KMS-11 (cell line): ENCODE measurements around the gene EMP1.

Source experiments
- H2AFZ ChIP-seq: fragments of 200-600 bp; sonication (generic); 2 replicates; pipeline ENCODE4 v1.6.1; 2016; ENCODE audit warnings: antibody characterized with exemption, mixed run types, low read depth
- H3K27ac ChIP-seq: fragments of 200-600 bp; sonication (generic); 2 replicates; pipeline ENCODE4 v1.6.1; 2016; ENCODE audit warnings: mild to moderate bottlenecking, mixed run types
- H3K27me3 ChIP-seq: fragments of 200-600 bp; sonication (generic); 2 replicates; pipeline ENCODE4 v1.6.1; 2017; ENCODE audit warnings: mild to moderate bottlenecking, low read depth, mixed run types, moderate library complexity; ENCODE audit not compliant: insufficient read depth
- H3K36me3 ChIP-seq: fragments of 200-600 bp; sonication (generic); 2 replicates; pipeline ENCODE4 v1.6.1; 2017; ENCODE audit warnings: mild to moderate bottlenecking, mixed run types; ENCODE audit not compliant: insufficient read depth
- H3K4me1 ChIP-seq: fragments of 200-600 bp; sonication (generic); 2 replicates; pipeline ENCODE4 v1.6.1; 2016; ENCODE audit warnings: mild to moderate bottlenecking, low read depth, mixed run types; ENCODE audit not compliant: poor library complexity, severe bottlenecking
- H3K4me2 ChIP-seq: fragments of 200-600 bp; sonication (generic); 2 replicates; pipeline ENCODE4 v1.7.0; 2016; ENCODE audit warnings: mild to moderate bottlenecking, mixed run types
- H3K4me3 ChIP-seq: fragments of 200-600 bp; sonication (generic); IDR thresholded peaks from 2 replicates; pipeline ENCODE4 v1.6.1; 2017; ENCODE audit warnings: low read depth, low read length, mixed read lengths; ENCODE audit not compliant: insufficient read depth
- H3K79me2 ChIP-seq: fragments of 200-600 bp; sonication (generic); 2 replicates; pipeline ENCODE4 v1.6.1; 2016; ENCODE audit warnings: low read depth, mixed run types; ENCODE audit not compliant: insufficient read depth
- H3K9ac ChIP-seq: fragments of 200-600 bp; sonication (generic); 2 replicates; pipeline ENCODE4 v1.6.1; 2016; ENCODE audit warnings: mild to moderate bottlenecking, mixed run types
- H4K20me1 ChIP-seq: fragments of 200-600 bp; sonication (generic); 2 replicates; pipeline ENCODE4 v1.6.1; 2016; ENCODE audit warnings: mild to moderate bottlenecking, mixed run types; ENCODE audit not compliant: insufficient read depth
- CTCF ChIP-seq: fragments of 200-600 bp; sonication (generic); conservative IDR thresholded peaks from 2 replicates; pipeline ENCODE4 v1.6.1; 2017; ENCODE audit warnings: low read depth, mild to moderate bottlenecking, antibody characterized with exemption, low read length, moderate library complexity, mixed read lengths

EMP1 gene

GRCh38 chr12:13219320-13219719, 22.8 kb downstream of the EMP1 start:
- Histone ChIP-seq H3K4me3 (no peak overlapping the region), H4K20me1 (no peaks in the 10 kb centered on the region), H3K9ac (no peak overlapping the region), H2AFZ (no peak overlapping the region), H3K36me3 (no peaks in the 10 kb centered on the region), H3K79me2 (no peaks in the 10 kb centered on the region), H3K27me3 (no peaks in the 10 kb centered on the region), H3K4me2 (no peak overlapping the region), H3K27ac (no peak overlapping the region), H3K4me1 (no peaks in the 10 kb centered on the region)
- no peak for TF ChIP-seq CTCF

GRCh38 chr12:13220838-13221237, 24.3 kb downstream of the EMP1 start:
- TF ChIP-seq CTCF, result no peak
- no peaks in the 10 kb centered on the region for H3K27me3 ChIP-seq
- H3K4me2 ChIP-seq, result no peak overlapping the region
- no peak overlapping the region for H3K27ac ChIP-seq
- H3K4me3 ChIP-seq, result no peak overlapping the region
- H2AFZ ChIP-seq, result no peak overlapping the region
- no peaks in the 10 kb centered on the region for H3K4me1 ChIP-seq
- no peak overlapping the region for H3K9ac ChIP-seq
- H3K79me2 ChIP-seq, result no peaks in the 10 kb centered on the region
- H3K36me3 ChIP-seq, result no peaks in the 10 kb centered on the region
- no peaks in the 10 kb centered on the region for H4K20me1 ChIP-seq

GRCh38 chr12:13222076-13222475, 25.6 kb downstream of the EMP1 start:
- no peaks in the 10 kb centered on the region for H3K27me3 ChIP-seq
- H3K9ac ChIP-seq, result no peak overlapping the region
- H3K27ac ChIP-seq, result no peak overlapping the region
- no peaks in the 10 kb centered on the region for H3K4me1 ChIP-seq
- H3K36me3 ChIP-seq, result no peaks in the 10 kb centered on the region
- H4K20me1 ChIP-seq, result no peaks in the 10 kb centered on the region
- no peak for TF ChIP-seq CTCF
- H2AFZ ChIP-seq, result no peak overlapping the region
- H3K4me2 ChIP-seq, result no peak overlapping the region
- H3K79me2 ChIP-seq, result no peaks in the 10 kb centered on the region
- H3K4me3 ChIP-seq, result no peak overlapping the region

- H2AFZ ChIP-seq, result no peak overlapping the region
- no peaks in the 10 kb centered on the region for H3K27me3 ChIP-seq
- H3K9ac ChIP-seq, result no peak overlapping the region
- no peaks in the 10 kb centered on the region for H3K79me2 ChIP-seq
- H3K4me1 ChIP-seq, result no peaks in the 10 kb centered on the region
- no peaks in the 10 kb centered on the region for H4K20me1 ChIP-seq
- H3K36me3 ChIP-seq, result no peaks in the 10 kb centered on the region
- H3K27ac ChIP-seq, result no peak overlapping the region
- no peak overlapping the region for H3K4me3 ChIP-seq
- no peak for TF ChIP-seq CTCF
- no peak overlapping the region for H3K4me2 ChIP-seq
These were observed 26.8 kb downstream of the EMP1 start for GRCh38 chr12:13223179-13223804.
